GM20000 (cell line): ENCODE data around the gene CCDC73.

Experiments
- DNase-seq: peaks from one replicate; pipeline ENCODE4 v3.0.0; 2012; ENCODE audit warnings: low spot score
- CTCF ChIP-seq: IDR thresholded peaks from 2 replicates; pipeline ENCODE4 v1.5.1; 2012; ENCODE audit warnings: mild to moderate bottlenecking, control low read depth; ENCODE audit errors: extremely low read depth, missing control alignments

The CCDC73 gene

GRCh38 chr11:32704775-32705174 is 89.7 kb downstream of the CCDC73 start:
- TF ChIP-seq CTCF, result no peak
- no peak for DNase-seq

GRCh38 chr11:32704261-32704660 is 90.2 kb downstream of the CCDC73 start:
- no peak for DNase-seq
- no peak for TF ChIP-seq CTCF

- no peak for DNase-seq
Observed at GRCh38 chr11:32701616-32702015, 92.8 kb downstream of the CCDC73 start.

GRCh38 chr11:32698579-32698978 is 95.9 kb downstream of the CCDC73 start:
- no peak for DNase-seq
- no peak for TF ChIP-seq CTCF

More at GRCh38 chr11:32701616-32702015, 92.8 kb downstream of the CCDC73 start:
- no peak for TF ChIP-seq CTCF

GRCh38 chr11:32671051-32671450 is 123.4 kb downstream of the CCDC73 start:
- no peak for TF ChIP-seq CTCF
- no peak for DNase-seq

- no peak for DNase-seq
- TF ChIP-seq CTCF, result no peak
Observed at GRCh38 chr11:32659672-32660071, 134.8 kb downstream of the CCDC73 start.

GRCh38 chr11:32658639-32659406 is 135.6 kb downstream of the CCDC73 start:
- no peak for DNase-seq
- no peak for TF ChIP-seq CTCF
